Measurements from ENCODE around the gene BAZ1B.

DNA sequence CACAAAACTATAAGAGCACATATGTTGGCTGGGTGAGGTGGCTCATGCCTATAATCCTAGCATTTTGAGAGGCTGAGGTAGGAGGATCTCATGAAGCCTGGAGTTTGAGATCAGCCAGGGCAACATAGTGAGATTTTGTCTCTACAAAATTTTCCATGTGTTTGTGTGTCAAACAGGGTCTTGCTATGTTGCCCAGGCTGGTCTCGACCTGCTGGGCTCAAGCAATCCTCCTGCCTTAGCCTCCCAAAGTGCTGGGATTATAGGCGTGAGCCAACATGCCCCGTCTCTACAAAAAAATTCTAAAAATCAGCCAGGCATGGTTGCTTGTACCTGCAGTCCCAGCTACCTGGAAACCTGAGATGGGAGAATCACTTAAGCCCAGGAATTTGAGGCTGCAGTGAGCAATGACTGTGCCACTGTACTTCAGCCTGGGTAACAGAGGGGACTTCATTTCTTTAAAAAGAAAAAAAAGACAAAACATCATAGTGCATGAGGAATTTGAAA lies 60.3 kb downstream of the BAZ1B start:
- TF ChIP-seq POLR2A (IDR thresholded peaks at IDR 0.05): no peak
- TF ChIP-seq, protein P1, sequence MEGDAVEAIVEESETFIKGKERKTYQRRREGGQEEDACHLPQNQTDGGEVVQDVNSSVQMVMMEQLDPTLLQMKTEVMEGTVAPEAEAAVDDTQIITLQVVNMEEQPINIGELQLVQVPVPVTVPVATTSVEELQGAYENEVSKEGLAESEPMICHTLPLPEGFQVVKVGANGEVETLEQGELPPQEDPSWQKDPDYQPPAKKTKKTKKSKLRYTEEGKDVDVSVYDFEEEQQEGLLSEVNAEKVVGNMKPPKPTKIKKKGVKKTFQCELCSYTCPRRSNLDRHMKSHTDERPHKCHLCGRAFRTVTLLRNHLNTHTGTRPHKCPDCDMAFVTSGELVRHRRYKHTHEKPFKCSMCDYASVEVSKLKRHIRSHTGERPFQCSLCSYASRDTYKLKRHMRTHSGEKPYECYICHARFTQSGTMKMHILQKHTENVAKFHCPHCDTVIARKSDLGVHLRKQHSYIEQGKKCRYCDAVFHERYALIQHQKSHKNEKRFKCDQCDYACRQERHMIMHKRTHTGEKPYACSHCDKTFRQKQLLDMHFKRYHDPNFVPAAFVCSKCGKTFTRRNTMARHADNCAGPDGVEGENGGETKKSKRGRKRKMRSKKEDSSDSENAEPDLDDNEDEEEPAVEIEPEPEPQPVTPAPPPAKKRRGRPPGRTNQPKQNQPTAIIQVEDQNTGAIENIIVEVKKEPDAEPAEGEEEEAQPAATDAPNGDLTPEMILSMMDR (IDR thresholded peaks at IDR 0.05): no peak

Measured in adrenal gland (tissue), 5 donors.